Spinal cord (tissue), 10 donors: ENCODE data around the gene SQSTM1. TPM values are rescaled to one million over a fixed set of nuclear protein-coding genes. Genes with fewer than 3 reads are reported as not detected.
"Not testable (repeated sequence)": the region's sequence is repeated elsewhere in the genome, so short reads cannot be mapped to it uniquely, and the experiment has no call there.

Experiments used
- DNase-seq, 6 donors: peaks; one replicate each; pipeline versions ENCODE4 v3.0.0 to v3.0.0-alpha.2; 2013 to 2015; ENCODE audit warnings: low spot score in 6 of 6, low read depth in 4 of 6
- H3K27ac ChIP-seq: one replicate; pipeline ENCODE4 v1.5.1; 2013; ENCODE audit warnings: low read depth, low read length, control low read depth
- H3K27me3 ChIP-seq: one replicate; pipeline ENCODE4 v1.6.1; 2013; ENCODE audit warnings: low read length; ENCODE audit not compliant: control insufficient read depth, insufficient read depth
- H3K36me3 ChIP-seq: one replicate; pipeline ENCODE4 v1.6.1; 2013; ENCODE audit warnings: low read length; ENCODE audit not compliant: control insufficient read depth, insufficient read depth
- H3K4me1 ChIP-seq: one replicate; pipeline ENCODE4 v1.6.1; 2013; ENCODE audit warnings: low read length; ENCODE audit not compliant: control insufficient read depth, insufficient read depth
- H3K4me3 ChIP-seq: one replicate; pipeline ENCODE4 v1.5.1; 2013; ENCODE audit warnings: low read depth, low read length, control low read depth
- H3K9me3 ChIP-seq: one replicate; pipeline ENCODE4 v1.6.1; 2013; ENCODE audit warnings: low read length; ENCODE audit not compliant: control insufficient read depth, insufficient read depth
- WGBS: methylation state at CpG from one replicate; pipeline ENCODE4 v1.1.5; 2013; ENCODE audit warnings: missing lambda C conversion rate; ENCODE audit not compliant: insufficient coverage; 5-methylcytosine and 5-hydroxymethylcytosine counted together
- polyA plus RNA-seq, 2 donors: library from polyadenylated mRNA; unstranded; fragments of 120-200 nt; gene quantifications; one replicate each; pipeline ENCODE4 v1.2.1, GENCODE V29; 2013; ENCODE audit not compliant: insufficient read length in 2 of 2
- total RNA-seq, 2 donors: library from RNA; depleted of rRNA in 1 of 2; stranded (reverse); fragments of 120-200 nt in 1 of 2; fragments of >200 nt in 1 of 2; gene quantifications; one replicate each; pipeline versions ENCODE4 v1.2.3 to v1.2.4, GENCODE V29; 2013 to 2014
- donor health status: healthy.

SQSTM1 gene
- total and polyA plus RNA-seq, 4 donors, result 95.6 to 155 (median 119) TPM

GRCh38 chr5:179870403-179870903 lies 49.7 kb downstream of the SQSTM1 start:
- Histone ChIP-seq H3K27me3 (no peaks in the 10 kb centered on the region), H3K36me3 (peaks cover 97% of the 10 kb centered on the region)
- WGBS, result 74% methylated on average over 13 of the region's 17 CpGs

DNA sequence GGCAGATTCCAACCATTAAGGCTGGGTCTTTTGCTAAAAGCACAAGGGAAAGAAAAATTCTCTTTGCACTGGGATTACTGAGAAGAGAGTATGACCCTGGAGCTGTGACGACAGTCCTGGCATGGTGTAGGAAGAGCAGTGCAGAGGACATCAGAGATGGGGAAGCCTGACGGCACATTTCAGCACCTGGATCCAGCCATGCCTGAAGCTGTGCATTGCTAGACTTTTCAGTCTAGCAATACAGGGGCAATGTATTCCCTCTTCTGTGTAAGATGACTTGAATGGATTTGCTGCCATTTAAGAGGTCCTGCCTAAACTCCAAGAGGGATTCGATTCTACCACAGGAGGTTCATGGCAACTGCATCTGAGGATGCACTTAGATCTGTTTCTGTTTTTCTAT lies 50.2 kb downstream of the SQSTM1 start:
- H3K36me3 ChIP-seq, result peaks cover 96% of the 10 kb centered on the region
- peaks cover 13% of the 10 kb centered on the region for H3K4me1 ChIP-seq
- no peaks in the 10 kb centered on the region for H3K9me3 ChIP-seq

More at GRCh38 chr5:179870403-179870903, 49.7 kb downstream of the SQSTM1 start:
- Histone ChIP-seq H3K4me1 (peaks cover 14% of the 10 kb centered on the region), H3K27ac (no peak overlapping the region), H3K4me3 (no peak overlapping the region), H3K9me3 (no peaks in the 10 kb centered on the region)
- peak in 1 of 6 donors; percentile 54 for DNase-seq

GRCh38 chr5:179871533-179871932 lies 50.8 kb downstream of the SQSTM1 start:
- peaks cover 96% of the 10 kb centered on the region for H3K36me3 ChIP-seq
- not testable (repeated sequence) for DNase-seq, H3K9me3 ChIP-seq, H3K27ac ChIP-seq, H3K4me3 ChIP-seq, H3K4me1 ChIP-seq, H3K27me3 ChIP-seq
- WGBS, result 96% methylated on average over 7 of the region's 14 CpGs

More for the DNA sequence above, 50.2 kb downstream of the SQSTM1 start:
- WGBS, result 100% methylated on average over 3 of the region's 3 CpGs
- Histone ChIP-seq H3K27me3 (no peaks in the 10 kb centered on the region), H3K4me3 (no peak overlapping the region), H3K27ac (no peak overlapping the region)
- no peak for DNase-seq

DNA sequence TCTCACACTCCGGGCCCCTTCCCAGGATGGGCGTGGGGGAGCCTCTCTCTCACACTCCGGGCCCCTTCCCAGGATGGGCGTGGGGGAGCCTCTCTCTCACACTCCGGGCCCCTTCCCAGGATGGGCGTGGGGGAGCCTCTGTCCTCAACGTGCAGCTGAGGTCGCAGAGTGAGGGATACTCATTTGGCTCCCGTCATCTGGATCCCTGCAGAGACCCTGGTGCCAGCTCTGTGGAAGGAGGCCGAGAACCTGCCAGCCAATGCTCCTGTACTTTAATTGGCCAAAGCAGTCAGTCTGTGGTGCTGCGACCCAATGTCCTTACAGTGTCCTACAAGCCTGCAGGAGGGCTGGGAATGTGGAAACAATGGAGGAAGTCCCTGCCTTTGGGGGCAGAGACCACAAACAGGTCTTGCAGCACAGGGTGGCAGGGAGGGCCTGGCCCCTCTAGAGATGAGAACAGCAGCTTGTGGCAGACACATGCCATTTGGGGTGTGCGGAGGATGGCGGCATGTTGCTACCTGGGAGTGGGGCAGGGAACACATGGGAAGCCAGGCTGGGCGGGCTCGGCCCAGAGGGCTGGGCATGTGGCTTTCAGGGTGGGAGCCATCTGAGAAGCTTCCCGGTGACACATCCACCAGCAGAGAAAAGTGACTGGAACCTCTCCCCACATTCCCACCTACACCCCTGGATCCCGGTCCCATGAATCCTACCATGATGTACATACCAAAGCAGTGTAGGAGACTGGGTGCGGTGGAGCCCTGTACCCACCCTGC lies 51.5 kb downstream of the SQSTM1 start:
- no peaks in the 10 kb centered on the region for H3K9me3 ChIP-seq
- no peak overlapping the region for H3K27ac ChIP-seq
- no peak for DNase-seq

GRCh38 chr5:179872828-179873575 lies 52.3 kb downstream of the SQSTM1 start:
- no peaks in the 10 kb centered on the region for H3K9me3 ChIP-seq
- WGBS, result 95% methylated on average over 11 of the region's 14 CpGs
- H3K4me3 ChIP-seq, result no peak overlapping the region
- no peak for DNase-seq
- H3K27ac ChIP-seq, result no peak overlapping the region
- H3K4me1 ChIP-seq, result peaks cover 9% of the 10 kb centered on the region
- no peaks in the 10 kb centered on the region for H3K27me3 ChIP-seq
- peaks cover 94% of the 10 kb centered on the region for H3K36me3 ChIP-seq

More for the DNA sequence above, 51.5 kb downstream of the SQSTM1 start:
- Histone ChIP-seq H3K4me3 (no peak overlapping the region), H3K4me1 (peaks cover 9% of the 10 kb centered on the region), H3K36me3 (peaks cover 97% of the 10 kb centered on the region), H3K27me3 (no peaks in the 10 kb centered on the region)
- WGBS, result 96% methylated on average over 12 of the region's 18 CpGs

- Histone ChIP-seq H3K4me3 (no peak overlapping the region), H3K4me1 (peaks cover 9% of the 10 kb centered on the region), H3K27me3 (no peaks in the 10 kb centered on the region), H3K36me3 (peaks cover 94% of the 10 kb centered on the region), H3K9me3 (no peaks in the 10 kb centered on the region), H3K27ac (no peak overlapping the region)
- WGBS, result 98% methylated on average over 7 of the region's 7 CpGs
- DNase-seq, result no peak
Measured at GRCh38 chr5:179873588-179874110, 52.9 kb downstream of the SQSTM1 start.

DNA sequence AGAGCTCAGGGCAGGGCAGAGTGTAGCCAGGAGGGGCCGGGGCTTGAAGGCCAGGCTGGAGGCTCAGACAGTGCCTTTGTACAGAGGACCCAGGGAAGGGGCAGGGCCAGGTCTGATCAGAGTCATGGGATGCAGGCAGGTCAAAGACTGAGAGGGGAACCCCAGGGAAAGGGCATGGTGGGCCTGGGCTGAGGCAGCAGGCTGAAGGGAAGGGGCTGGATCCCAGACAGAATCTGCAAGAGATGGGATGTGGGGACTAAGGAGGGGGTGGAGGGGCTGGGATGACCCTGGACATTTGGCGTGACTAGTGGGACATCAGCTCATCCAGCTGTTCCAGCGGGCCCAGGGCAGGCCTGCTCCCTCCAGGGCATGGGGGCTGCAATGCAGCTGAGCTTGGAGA lies 53.4 kb downstream of the SQSTM1 start:
- peaks cover 94% of the 10 kb centered on the region for H3K36me3 ChIP-seq

DNA sequence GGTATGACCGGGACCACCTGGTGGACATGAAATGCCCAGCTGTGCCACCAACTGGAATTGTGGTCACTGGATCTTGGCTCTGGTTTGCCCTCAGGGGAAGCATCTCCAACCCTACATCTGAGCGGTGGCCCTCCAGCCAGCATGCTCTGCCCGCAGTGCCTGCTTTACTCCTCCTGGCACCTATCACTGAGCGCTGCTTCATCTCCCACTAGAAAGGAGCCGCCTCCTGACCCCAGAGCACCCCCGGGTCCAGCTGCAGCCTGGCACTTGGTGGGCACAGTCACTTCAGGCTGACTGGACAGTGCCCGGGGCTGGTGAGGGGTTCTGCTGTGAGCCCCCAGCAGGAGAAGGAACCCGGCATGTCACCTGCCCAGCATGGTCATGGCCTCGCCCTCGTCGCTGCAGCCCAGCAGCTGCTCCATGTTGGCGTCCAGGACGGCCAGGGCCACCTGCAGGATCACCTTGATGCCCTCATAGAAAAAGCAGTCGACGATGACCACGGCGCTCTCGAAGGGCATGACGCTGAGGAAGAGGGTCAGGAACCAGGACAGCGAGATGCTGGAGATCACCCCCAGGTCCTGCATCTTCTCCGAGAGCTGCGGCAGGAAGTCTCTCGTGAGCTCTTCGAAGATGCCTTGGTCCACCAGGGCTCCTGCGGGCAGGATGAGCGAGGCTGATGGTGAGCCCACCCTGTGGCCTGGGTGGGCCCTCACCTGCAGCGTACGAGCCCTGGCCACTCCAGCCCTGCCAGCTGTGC lies 54.0 kb downstream of the SQSTM1 start:
- H3K36me3 ChIP-seq, result peaks cover 94% of the 10 kb centered on the region
- no peaks in the 10 kb centered on the region for H3K27me3 ChIP-seq
- no peak overlapping the region for H3K27ac ChIP-seq
- WGBS, result 98% methylated on average over 28 of the region's 28 CpGs
- no peaks in the 10 kb centered on the region for H3K9me3 ChIP-seq
- DNase-seq, result no peak
- H3K4me1 ChIP-seq, result peaks cover 7% of the 10 kb centered on the region
- H3K4me3 ChIP-seq, result no peak overlapping the region

More for the DNA sequence above, 53.4 kb downstream of the SQSTM1 start:
- Histone ChIP-seq H3K4me3 (no peak overlapping the region), H3K4me1 (peaks cover 9% of the 10 kb centered on the region), H3K27me3 (no peaks in the 10 kb centered on the region), H3K9me3 (no peaks in the 10 kb centered on the region), H3K27ac (no peak overlapping the region)
- 96% methylated on average over 3 of the region's 3 CpGs for WGBS
- no peak for DNase-seq
